ENCODE measurements around the gene XPR1.

- TF ChIP-seq POLR2A (IDR thresholded peaks at IDR 0.05) = no peak
- TF ChIP-seq CTCF (IDR thresholded peaks at IDR 0.05) = no peak
Observed at GRCh38 chr1:180887841-180888240, 256.0 kb downstream of the XPR1 start.
